GM20431 (cell line): Measurements from ENCODE around the gene GALNT12.

Experiments
- in situ Hi-C: fragments of 300-500 bp; cut with MseI, MboI; formaldehyde crosslinking; loops from one replicate; pipeline ENCODE4 v1.15.0; 2020; ENCODE audit warnings: low sequenced_read_pairs; ENCODE audit not compliant: unreplicated experiment

GALNT12 gene, protein sequence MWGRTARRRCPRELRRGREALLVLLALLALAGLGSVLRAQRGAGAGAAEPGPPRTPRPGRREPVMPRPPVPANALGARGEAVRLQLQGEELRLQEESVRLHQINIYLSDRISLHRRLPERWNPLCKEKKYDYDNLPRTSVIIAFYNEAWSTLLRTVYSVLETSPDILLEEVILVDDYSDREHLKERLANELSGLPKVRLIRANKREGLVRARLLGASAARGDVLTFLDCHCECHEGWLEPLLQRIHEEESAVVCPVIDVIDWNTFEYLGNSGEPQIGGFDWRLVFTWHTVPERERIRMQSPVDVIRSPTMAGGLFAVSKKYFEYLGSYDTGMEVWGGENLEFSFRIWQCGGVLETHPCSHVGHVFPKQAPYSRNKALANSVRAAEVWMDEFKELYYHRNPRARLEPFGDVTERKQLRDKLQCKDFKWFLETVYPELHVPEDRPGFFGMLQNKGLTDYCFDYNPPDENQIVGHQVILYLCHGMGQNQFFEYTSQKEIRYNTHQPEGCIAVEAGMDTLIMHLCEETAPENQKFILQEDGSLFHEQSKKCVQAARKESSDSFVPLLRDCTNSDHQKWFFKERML

DNA sequence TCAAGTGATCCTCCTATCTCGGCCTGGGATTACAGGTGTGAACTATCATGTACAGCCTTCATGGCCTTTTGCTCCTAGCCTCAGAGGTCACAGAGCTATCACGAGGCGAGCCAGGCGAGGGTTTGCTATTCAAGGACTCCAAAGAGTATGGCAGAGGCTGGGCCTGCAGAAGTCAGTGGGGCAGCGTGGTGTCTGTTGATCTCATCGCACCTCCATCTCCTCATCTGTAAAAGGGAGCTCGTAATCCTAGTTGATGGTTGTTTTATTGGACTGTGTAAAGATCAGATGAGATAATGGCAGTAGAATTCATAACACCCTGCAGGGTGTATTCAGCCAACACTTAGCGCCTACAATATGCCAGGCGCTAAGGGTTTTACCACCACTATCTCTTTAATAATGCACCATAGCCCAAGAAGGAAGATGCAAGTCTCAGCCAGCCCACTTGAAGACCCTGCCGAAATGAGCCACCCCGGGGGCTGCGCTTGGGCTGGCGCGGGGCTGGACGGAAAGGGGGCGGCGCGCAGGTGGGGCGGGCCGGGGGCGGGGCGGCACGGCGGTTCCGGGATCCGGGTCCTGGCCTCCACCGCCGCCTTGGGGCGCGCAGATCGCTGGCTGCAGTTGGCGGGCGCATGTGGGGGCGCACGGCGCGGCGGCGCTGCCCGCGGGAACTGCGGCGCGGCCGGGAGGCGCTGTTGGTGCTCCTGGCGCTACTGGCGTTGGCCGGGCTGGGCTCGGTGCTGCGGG is at the start of gene GALNT12:
Gene GALNT12, plus strand, starts transcription at position 601 of the 744 bp plus-strand sequence. Its CDS starts 29 bp downstream, at position 630.
- in situ Hi-C loops, result no loop called here

DNA sequence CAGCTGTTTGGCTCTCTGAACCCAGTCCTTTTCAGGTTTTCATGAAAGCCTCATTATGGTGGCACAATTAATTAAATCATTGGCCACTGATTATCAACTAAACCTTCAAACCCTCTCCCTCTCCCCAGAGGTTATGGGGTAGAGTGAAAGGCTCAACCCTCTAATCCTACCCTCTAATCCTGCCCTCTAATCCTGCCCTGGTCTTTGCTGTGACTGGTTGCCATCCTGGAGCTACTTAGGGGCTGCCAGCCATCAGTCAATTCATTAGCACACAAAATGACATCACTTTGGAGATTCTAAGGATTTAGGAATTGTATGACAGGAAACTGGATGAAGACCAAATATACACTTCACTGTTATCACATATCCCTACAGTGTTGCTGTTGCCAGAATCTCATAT is 47.2 kb upstream of the GALNT12 start:
- in situ Hi-C loops, result no loop called here

DNA sequence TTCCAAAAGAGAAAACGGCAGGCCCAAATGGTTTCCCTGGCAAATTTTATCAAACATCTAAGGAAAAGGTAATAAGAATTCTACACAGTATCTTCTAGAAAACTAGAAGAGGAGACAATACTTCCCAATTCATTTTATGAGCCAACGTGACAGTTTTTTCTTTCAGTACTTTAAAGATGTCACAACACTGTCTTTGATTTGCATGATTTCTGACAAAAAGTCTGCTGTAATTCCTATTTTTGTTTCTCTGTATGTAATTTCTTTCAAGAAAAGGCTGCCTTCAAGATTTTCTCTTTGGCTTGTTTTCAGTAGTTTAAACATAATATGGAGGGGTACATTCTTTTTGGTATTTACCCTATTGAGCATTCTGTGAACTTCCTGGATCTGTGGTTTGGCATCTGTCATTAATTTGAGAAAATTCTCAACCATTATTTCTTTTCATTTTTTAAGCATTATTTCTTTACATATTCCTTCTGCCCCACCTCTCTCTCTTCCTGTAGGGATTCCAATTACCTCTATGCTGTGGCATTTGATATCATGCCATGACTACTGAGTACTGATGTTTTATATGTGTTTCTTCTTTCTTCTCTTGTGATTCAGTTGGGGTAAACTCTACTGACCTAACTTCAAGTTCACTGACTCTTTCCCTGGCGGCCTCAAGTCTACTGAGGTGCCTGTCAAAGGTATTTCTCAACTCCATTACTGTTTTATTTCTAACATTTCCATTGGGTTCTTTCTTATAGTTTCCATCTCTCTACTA is 43.3 kb upstream of the GALNT12 start:
- in situ Hi-C loops, result no loop called here

DNA sequence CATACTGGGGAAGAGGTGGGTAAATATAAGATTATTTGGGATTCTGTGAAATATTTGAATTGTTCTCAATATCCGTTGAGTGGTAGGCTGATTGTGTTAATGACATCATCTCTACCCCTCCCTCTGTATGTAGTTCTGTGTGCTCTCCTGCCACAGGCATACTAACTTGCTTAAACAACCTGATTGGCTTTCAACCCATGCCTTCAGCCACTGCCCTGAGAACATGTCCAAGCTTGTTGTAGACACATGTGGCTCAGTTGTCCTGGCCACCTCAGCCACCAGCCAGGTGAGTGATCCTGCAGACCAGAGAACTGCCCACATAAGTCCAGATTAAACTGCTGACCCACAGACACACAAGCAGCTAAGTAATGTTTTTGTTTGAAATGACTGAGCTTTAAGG is 42.2 kb upstream of the GALNT12 start:
- in situ Hi-C loops, result no loop called here

DNA sequence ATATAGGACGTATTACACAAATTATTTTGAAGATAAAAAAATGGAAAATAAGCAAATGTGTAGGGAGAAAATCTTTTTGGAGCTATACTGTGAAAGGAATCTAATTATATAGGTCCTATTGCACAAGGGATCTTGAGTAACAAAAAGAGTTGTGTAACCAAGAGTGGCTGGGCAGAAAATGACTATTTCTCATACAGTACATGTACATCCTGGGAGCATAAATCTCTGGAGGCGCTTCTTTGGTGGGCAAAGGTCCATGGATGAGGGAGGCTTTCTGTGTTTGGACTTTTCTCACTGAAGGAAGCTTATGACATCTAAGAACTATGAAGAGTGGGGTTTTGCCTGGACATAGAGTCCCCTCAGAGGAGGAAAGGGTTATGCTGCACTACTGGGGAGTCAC is 40.9 kb upstream of the GALNT12 start:
- in situ Hi-C loops, result no loop called here

DNA sequence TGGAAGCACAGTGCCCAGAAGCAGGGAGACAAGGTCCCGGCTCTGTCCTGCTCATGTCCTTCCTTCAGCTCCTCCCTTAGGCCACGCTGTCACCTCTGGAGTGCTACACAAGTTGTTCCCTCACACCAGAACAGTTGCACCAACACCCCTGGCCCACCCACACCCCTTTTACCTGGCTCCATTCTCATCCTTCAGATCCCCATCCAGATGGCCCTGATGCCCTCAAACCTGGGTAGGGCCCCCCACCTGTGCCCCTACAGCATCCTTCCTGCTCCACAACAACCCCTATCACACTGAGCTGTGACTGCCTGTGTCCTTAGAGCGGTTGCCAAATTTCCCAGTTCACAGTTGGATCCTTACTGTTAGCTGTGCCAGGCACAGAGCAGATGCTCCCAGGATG is 40.3 kb upstream of the GALNT12 start:
- in situ Hi-C loops, result no loop called here

DNA sequence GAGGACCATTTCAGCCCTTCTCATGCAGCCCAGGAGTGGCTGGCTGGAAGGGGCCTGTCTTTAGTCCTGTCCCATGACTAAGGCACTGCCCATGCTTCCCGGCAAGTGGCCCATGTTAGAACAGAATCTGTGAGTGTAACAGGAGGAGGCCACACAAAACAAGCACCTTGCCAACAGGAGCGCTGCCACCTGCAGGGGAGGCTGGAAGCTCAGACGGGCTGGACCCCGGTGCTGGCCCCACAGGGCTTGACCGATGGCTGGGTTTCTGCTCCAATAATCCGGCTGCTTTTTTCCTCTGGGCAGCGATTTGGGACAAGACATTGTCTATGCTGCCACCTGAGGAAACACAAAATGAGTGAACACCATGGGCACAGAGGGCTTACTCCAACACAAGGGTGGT is 39.6 kb upstream of the GALNT12 start:
- in situ Hi-C loops, result no loop called here

DNA sequence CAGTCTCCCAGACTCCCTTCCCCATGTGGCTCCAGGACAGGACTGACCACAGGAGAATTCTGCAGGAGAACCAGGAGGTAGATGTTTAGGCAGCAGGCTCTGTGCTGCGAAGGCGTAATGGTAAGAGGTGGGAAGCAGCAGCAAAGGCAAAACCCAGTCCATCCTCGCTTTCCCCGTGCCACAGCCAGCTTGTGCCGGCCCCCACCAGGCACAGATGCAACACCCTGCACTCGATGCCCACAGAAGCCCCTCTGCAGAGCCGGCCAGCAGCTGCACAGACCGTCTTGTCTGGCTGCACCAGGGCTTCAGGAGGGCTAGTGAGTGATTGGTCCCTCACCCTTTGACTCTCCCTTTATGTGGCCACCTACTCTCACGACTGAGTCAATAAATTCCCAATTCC is 39.1 kb upstream of the GALNT12 start:
- in situ Hi-C loops, result no loop called here

DNA sequence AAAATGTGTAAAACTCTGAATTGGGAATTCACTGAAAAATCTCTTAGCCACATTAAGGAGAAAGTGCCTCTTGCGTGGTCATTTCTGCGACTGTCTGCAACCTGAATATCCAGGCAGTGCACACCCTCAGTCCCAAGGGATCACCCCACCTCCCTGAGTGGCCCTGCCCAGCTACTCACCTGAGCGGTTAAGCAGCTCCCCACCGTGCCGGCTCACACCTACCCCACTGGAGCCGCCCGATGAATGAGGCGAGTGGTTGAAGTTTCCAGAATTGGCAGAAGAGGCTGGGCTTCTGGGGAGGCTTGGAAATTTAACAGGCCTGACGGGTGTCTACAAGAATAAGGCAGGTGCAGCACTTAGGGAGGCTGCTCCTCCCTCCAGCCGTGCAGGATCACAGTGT is 36.8 kb upstream of the GALNT12 start:
- in situ Hi-C loops, result loop anchor here (10.0 kb wide), 1 partner anchor 456 kb away; no protein-coding TSS in a partner anchor

DNA sequence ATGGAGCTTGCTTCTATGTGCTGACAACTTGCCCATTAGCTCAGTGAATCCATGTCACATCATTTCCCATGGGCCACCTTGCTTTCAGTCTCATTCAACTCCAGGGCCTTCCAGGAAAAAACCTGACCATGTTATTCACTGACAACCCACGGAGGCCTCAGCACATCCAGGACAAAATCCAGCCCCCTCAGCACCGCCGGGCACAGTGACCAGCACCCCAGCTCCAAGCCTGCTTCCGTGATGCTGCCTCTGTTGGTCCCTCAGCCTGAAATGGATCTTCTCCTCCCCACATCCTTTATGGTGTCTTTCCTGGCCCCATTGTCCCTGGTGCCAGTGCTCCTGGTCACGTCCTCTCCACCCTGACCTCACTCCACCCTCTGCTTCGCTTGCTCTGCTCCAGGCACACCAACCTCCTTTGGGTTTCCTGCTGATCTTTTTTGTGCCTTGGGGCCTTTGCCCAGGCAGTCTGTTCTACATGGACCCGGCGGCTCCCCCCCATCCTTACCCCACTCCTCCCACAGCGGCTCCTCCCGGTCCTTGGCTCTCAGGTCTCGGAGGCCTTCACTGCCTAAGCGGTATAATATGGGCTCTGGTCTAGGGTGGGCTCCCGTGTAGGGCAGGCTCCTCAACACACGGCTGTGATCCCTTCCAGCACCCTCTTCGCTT is 36.1 kb upstream of the GALNT12 start:
- in situ Hi-C loops, result loop anchor here (10.0 kb wide), 1 partner anchor 457 kb away; no protein-coding TSS in a partner anchor

DNA sequence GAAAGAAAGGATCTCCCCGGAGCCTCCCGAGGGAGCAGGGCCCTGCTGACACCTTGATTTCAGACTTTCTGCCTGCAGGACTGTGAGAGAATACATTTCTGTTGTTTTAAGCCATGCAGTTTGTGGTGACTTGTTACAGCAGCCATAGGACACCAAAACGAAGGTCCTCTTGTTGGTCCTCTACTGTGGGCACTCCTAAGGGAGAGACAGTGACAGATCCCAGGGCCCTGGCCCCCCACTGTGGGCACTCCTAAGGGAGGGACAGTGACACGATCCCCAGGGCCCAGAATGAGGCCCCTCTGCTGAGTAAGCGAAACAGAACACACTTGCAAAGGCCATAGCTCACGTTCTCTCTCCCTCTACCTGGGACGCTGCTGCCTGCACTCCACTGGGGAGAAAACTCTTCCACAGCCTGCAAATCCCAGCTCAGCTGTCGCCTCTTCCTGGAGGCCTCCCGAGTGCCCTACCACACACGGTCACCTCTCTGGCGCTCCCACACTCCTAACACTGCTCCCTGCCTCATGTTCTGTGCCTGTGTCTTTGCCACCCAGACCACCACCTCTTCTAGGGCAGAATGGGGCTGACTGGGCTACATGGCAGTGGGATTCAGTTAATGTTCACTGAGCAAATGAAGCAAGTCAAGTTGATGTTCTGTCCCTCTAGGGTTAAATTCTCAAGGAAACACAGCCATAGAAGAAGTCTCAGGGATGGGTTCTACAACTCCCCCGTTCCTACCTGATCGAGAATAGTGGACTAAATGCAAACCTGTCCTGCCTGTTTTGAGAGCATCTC is 34.9 kb upstream of the GALNT12 start:
- in situ Hi-C loops, result loop anchor here (10.0 kb wide), 1 partner anchor 458 kb away; no protein-coding TSS in a partner anchor

DNA sequence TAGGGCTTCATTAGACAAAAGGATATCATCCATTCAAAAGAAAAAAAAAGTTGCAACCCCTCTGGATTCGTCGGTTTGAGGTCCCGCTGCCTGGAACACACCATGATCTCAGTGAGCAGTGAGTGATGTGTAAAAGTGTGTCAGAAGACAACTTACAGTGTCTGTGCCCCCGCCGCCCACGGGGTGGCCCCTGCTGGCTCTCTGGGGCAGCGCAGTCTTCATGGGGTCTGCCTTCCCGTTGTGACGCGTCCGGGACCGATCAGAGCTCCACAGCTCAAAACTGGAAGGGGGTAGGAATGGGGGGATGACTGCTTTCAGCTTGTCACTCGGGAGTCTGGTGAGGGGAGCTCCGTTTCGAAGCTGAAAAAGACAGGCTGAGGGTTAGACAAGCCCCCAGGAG is 33.7 kb upstream of the GALNT12 start:
- in situ Hi-C loops, result loop anchor here (10.0 kb wide), 1 partner anchor 459 kb away; no protein-coding TSS in a partner anchor

DNA sequence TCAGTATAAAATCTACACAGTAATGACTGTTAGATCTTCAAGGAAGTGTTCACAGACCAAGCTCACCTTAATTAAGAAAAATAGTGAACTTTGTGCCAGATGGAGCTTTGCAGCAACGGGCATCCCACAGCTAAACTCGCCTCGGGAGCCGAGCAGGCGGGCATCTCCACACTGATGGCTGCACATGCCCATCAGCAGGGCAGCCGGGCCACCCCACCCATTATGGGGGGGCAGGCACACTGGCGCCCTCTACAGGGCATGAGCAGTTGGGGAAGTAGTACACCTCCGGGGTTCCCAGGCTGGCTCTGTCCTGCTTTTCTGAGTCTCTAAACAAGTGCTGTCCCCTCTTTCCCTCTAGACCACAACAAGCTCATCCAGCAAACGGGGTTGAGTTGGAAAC is 32.7 kb upstream of the GALNT12 start:
- in situ Hi-C loops, result loop anchor here (10.0 kb wide), 1 partner anchor 460 kb away; no protein-coding TSS in a partner anchor

DNA sequence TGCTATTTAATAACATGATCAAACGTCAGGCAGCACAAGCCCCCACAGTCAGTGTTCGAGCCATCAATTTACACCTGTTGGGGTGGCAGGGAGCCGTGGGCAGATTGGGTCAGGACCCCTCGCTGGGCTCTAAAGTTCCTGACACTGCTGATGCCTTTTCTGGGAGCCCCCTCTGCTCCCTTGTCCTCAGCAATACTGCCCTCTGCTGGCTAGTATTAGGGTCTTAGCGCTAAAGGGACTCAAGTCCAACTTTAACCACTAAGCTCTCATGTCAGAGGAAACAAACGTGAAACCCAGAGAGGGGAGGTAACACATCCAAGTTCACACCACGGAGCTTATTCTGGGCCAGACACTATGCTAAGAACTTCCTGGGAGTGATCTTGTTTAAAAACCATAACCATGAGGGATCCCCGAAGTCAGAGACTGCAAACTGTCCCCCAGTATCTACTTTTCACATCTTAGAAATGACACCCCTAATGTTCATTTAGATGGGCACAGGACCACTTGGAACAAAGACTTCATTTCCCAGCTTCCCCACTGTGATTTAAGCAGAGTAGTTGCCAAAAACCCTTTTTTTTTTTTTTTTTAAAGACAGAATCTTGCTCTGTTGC is 31.5 kb upstream of the GALNT12 start:
- in situ Hi-C loops, result loop anchor here (10.0 kb wide), 1 partner anchor 461 kb away; no protein-coding TSS in a partner anchor

DNA sequence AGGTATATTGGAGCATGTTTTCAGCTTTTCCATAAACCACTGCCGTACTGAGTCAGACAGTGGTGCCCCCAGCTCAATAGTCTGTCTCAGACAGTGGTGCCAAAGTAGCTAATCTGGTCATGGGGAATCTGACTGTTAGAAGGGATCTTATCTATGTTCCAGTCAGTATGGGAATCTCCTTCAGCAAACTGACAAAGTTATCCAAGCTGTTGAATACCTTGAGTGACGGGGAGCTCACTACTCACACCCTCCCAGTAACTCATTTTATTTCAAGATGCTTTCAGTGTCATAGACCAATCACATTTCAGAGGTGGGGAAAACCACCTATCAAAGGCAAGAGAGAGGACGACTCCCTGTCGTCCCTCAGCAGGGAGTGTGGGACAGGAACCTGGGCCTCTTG is 29.9 kb upstream of the GALNT12 start:
- in situ Hi-C loops, result loop anchor here (10.0 kb wide), 1 partner anchor 463 kb away; no protein-coding TSS in a partner anchor

DNA sequence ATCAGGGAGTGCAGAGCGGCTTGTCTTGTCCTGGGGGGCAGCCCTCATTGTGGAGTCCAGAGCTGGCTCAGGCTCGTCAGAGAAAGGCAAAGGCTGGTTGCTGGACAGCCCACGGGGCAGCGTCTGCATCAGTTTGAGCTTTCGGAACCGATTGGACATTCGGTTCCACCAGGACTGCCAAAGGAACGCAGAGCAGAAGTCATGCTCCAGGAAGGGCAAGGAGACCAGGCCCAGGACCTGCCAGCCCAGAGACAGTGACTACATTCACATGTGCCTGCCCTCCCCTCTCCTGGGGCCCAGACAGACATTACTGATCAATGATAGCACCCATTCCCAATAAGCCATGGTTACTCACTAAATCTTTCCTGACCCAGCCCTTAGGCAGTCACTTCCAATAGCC is 29.2 kb upstream of the GALNT12 start:
- in situ Hi-C loops, result loop anchor here (10.0 kb wide), 1 partner anchor 463 kb away; no protein-coding TSS in a partner anchor

DNA sequence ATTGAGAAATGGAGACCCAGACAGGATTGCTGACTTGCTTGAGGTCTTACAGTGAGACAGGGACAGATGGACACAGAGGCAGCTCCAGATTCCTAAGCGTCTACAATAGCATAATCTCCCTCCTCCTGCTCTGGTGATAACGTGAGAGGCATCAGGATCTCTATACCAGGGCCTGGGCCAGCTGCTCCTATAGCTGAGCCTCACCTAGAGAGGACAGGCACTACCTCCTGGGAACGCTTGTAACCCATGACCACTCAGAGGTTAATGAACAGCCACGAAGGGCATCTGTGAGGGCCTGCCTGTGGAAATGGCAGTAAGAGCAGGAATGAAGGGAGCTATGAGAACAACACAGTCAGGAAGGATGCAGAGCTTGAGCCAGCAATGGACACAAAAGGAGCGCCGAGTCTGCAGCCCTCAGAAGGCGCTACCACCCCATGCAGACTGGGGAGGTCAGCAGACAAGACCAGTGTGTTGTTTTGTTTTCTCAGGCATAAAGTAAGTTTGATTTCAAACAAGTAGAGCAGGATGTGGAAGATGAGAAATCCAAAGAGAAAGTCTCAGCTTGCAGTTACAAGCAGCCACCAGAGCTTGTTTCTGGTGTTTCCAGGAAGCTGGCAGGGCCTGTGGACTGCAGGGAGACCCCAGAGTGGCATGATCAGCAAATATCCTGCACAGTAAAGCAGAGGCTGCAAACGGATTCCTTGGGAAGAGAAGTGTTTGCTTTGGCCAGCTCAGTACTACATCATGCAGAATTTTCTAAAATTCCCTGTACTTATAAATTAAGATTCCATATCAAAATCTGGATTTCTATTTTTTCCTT is 28.5 kb upstream of the GALNT12 start:
- in situ Hi-C loops, result loop anchor here (10.0 kb wide), 1 partner anchor 464 kb away; no protein-coding TSS in a partner anchor
